MV-4-11 (cell line): Measurements from ENCODE around the gene SPTB.

Source experiments
- DNase-seq: peaks from one replicate; lab custom pipeline; 2025; lab: John Stamatoyannopoulos, UW

SPTB gene

DNA sequence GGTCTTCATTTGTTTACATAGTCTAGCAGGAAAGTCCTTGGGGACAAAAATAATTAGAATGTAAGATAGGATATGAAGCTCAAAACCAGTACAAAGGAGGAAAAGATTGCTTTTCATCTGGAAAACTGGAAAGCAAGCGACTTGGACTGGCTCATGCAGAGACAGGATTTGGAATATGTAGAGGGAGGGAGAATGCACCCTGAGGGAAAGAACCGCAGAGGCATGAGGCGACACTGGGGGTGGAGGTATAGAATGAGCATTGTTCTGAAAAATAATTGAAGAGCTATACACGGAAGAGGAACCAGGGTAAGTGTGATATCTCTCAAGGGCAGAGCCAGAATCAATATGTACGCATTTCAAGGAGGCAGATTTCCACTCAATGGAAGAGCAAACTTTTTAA, 90.0 kb downstream of the SPTB start:
- no peak for DNase-seq

GRCh38 chr14:64788706-64789105, 91.0 kb downstream of the SPTB start:
- no peak for DNase-seq

DNA sequence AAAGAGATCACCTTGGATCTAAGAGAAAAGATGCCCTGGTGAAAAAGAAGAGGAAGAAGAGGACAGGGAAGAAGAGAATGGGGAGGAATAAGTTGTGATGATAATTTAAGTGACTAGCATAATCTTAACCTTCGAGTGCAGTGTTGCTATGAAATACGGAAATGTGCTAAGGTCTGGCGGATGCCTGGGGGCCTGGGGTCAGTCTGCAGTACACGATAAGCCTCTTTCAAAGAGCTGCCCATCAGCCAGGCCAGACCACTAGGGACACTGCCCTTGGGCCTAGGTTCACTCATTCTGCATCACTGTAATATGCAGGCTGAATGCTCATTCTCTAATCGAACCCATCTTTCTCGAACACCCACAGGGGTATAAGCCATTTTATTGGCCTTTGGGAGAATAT, 92.1 kb downstream of the SPTB start:
- no peak for DNase-seq

- no peak for DNase-seq
These were observed 93.2 kb downstream of the SPTB start for GRCh38 chr14:64786296-64787149.

GRCh38 chr14:64784006-64784405, 95.7 kb downstream of the SPTB start:
- DNase-seq, result no peak

GRCh38 chr14:64782196-64782595, 97.5 kb downstream of the SPTB start:
- DNase-seq, result no peak

GRCh38 chr14:64779472-64779871, 100.2 kb downstream of the SPTB start:
- DNase-seq, result no peak

- DNase-seq, result no peak
These were observed 101.5 kb downstream of the SPTB start for GRCh38 chr14:64778104-64778754.

- no peak for DNase-seq
These were observed 102.2 kb downstream of the SPTB start for GRCh38 chr14:64777461-64777860.

DNA sequence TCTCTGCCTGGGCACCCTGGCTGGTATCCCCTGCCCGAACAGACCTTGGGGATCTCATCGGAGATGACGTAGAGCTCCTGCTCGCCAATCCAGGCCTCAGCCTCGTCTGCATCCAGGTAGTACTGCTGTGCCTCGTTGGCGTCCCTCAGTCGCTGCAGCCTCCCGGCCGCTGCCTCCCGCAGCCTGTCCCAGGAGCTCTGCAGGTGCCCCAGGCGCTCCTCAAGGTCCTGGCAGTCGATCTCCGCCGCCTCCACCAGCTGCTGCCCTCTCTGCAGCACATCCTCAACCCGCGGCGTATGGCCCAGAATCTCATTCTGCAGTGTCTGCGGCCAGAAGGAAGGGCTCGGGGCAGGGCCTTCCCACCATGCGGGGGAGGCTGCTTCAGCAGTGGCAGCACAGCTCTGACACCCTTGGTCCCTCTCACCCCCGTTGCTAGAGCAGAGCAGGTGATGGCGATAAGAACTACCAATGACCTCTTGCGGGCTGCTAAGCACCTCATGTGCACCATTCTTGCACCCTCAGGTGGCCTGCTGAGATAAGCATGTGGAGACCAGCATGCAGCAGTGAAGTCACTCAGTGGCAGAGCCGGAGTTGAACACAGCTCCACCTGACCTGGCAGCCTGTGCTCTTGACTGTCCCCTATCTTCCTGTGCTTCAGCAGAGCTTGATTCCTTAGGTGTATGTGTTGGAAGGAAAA, 104.5 kb downstream of the SPTB start:
- no peak for DNase-seq

DNA sequence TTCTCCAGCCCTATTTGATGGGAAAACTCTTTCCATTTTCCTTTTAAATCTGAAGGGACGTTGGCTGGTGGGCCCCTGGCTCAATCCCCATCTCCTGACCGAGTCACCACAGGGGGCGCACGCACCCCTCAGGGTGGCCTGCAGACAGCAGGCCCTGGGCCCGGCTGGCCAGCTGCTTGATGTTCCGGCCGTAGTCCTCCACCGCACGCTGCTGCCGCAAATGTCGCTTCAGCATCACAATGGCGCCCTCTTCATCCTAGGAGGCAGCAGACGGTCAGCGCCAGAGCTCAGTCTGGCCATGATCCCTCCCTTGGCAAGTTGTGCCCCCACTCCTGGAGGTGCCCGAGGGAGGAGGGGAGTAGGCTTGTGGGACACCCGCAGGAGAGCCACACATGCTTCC, 105.4 kb downstream of the SPTB start:
- DNase-seq, result no peak

- DNase-seq, result no peak
These were observed 106.1 kb downstream of the SPTB start for GRCh38 chr14:64773577-64773976.

- DNase-seq, result no peak
These were observed 106.7 kb downstream of the SPTB start for GRCh38 chr14:64773046-64773445.

DNA sequence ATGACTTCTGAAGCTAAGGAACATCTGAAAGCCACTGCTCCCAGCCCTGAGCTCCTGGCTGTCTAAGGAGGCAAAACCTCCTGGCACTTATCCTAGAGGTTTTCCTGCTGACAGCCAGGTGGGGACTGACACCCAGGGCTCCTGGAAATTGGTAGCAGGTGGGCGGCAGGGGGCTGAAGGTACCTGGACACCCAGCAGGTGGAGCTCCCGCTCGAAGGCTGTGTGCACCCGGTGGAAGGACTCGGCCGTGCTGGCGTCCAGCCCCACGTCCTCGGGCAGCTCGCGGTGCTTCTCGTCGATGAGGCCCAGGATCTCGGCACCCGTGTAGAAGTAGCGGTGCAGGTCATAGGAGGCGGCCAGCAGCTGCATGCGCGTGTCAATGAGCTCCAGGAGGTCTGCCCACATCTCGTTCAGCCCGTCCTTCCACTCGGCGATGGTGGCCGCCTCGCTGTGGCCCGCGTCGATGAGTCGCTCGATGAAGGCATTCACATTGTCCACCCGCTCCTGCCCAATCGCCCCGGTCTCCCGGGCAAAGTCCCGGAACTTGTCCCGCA, 107.2 kb downstream of the SPTB start:
- DNase-seq, result no peak

- DNase-seq, result no peak
These were observed 108.5 kb downstream of the SPTB start for GRCh38 chr14:64771161-64771560.

DNA sequence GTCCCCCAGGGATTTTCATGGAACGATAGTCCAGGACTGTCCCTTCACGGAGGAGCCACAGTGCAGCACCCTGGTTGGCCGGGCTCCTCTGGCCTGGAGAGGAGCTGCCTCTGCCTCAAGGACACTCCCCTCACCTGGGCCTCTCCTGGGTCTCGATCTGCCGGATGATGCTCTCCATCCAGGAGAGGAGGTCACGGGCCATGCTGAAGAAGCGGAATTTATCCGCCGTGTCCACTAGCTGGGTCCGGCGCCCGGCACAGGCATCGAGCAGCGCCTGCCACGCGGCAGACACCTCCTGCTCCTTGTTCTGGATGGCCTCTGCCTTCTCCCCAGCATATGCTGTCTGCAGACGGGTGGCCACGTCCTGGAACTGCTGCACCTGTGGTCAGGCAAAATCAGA, 109.0 kb downstream of the SPTB start:
- no peak for DNase-seq

DNA sequence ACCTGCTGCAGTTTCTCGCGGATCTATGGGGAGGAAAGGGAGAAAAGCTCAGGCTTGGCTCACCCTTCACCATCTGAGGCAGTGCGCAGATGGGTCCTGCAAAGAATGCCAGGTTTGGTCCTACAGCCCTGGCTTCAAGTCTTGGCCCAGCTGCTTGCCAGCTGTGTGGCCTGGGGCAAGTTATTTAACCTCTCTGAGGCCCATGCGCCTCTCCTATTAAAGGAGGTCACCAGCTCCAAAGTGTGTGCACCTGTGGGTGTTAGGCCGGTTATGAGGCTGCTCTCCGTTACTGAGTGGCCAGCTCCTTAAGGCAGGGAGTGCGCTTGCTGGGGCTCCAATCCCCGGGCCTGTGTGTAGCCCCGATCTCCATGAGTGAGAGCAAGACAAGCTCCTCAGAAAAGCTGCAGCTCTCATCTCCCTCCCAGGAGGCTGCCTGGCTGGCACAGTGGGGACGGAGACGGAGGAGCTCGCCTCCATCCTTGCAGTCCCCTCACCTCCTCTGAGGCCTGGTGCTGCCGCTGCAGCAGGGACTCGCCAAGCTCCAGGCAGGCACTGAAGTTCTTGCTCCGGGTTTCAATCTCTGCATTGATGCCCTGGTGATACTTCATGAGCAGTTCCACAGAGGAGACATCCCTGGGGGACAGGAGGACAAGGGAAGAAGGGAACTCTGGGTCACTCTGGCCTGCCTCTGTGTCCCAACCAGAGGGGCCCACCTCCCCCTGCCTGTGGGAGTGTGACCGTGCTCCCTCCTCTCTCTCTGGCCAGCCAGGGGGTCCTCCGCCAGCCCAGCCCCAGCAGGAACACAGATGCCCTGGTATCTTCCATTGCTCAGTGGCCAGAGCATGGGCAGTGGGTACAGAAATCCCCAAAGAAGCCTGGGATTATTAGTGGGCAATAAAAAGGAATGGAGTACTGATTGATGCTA, 110.3 kb downstream of the SPTB start:
- no peak for DNase-seq

DNA sequence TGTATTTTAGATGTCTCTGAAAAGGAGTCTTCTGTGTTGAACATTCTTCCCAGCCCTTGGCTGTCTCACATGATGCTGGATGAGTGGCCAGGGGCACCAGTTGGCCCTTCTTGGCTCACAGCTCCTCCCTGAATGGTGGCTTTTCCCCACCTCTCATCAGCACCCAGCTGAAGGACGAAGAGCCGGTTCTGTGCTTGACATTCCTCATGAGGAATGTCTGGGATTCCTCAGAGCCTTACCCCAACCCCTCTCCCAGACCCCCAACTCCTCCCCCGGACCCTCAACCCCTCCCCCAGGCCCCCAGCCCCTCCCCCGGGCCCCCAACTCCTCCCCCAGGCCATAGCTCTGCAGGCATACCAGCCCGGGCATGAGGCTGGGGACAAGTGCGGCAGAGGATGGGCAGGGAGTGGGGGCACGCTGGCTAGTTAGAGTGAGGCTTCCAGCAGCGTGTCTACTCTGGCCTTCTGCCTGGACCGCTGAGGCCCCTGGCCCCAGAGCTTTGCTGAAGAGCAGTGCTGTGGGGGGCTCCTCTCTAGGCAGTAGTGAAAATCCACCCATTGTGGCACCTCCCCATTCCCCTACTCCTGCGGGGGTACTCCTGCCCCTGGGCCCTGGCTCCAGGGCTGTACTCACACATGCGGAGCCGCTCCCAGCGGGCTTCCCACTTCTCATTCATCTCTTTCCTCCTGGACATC, 111.2 kb downstream of the SPTB start:
- DNase-seq, result no peak

DNA sequence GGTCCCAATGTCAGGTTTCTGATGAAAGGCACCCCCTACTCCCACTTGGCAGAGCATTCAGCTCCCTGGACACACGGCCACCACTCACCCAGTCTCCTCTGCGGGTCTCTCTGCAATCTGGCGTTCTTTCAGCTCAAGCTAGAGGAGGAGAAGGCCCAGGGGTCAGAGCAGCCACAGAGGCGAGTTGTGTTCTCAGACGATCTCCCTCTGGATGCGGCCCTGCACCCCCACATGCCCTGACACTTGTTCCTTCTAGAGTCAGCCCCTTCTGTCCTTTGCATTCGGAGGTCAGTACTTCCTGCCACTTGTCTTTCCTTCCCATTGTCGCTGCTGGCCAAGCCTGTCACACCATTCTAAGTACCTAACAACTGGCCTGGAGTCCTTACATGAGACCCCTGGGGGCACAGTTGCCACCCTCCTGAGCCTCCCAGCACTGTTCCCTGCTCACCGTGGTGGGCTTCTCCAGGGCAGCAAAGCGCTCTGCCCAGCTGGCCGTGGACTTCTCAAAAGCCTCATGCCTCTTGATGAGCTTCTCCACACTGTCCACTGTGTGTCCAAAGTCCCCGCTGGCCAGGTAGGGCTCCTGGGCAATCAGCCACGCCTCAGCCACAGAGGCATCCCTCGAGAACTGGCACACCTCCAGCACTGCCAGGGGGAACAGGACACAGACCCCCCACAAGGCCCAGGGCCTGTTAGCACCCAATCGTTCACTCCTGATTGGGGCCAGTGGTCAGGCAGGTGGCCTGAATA, 112.3 kb downstream of the SPTB start:
- DNase-seq, result no peak

DNA sequence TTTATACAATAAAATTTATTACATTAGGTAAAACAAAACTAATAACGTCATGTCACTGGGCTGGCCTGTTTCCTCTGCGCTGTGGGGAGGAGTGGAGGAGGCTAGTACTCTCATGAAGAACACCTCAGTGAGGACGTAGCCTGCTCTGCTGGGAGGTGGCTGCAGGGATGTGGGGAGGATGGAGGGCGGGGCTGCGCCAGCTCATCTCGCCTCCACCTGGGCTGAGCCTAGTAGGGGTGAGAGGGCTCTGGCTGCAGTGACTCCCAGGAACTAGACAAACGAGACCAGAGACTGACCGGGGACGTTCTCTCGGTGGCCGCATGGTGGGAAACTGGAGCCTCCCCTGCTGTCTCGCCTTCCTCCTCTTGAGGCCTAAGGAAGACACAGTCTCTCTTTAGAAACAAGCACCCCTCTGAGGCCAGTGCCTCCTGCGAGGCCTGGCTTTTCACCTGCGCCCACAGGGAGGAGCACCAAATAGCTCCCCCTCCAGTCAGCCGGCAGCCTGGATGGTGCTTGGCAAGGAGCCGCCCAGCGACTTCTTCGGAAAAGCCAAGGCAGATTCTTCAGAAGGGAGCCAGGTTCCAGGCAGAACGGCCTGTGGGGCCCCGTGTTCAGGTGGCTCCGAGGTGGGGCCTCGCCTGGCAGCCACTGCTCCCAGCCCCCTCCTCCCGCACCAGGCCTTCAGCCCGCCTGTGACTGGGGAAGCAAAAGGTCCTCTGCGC, 113.1 kb downstream of the SPTB start:
- DNase-seq, result no peak
